Neutrophil (primary cell): Measurements from ENCODE around the gene TEX29.

Experiments
- H3K27ac ChIP-seq: fragments of 200-600 bp; sonication (generic); 2 replicates; pipeline ENCODE4 v1.5.1; 2016; ENCODE audit warnings: mild to moderate bottlenecking, moderate library complexity
- H3K27me3 ChIP-seq: fragments of 200-600 bp; sonication (generic); 2 replicates; pipeline ENCODE4 v1.6.0; 2016; ENCODE audit warnings: mild to moderate bottlenecking
- H3K36me3 ChIP-seq: fragments of 200-600 bp; sonication (generic); 2 replicates; pipeline ENCODE4 v1.5.1; 2017
- H3K4me1 ChIP-seq, 2 experiments: fragments of 200-600 bp in 1 of 2; sonication (generic) in 1 of 2; 1 replicate in 1 of 2; 2 replicates in 1 of 2; pipeline versions ENCODE4 v1.5.1 to v1.6.1; 2013 to 2016; ENCODE audit warnings: low read depth in 1 of 2, low read length in 1 of 2, mild to moderate bottlenecking in 1 of 2, moderate library complexity in 1 of 2; ENCODE audit not compliant: control insufficient read depth in 1 of 2, insufficient read depth in 1 of 2
- H3K4me3 ChIP-seq, 2 experiments: fragments of 200-600 bp in 1 of 2; sonication (generic) in 1 of 2; 1 replicate in 1 of 2; 2 replicates in 1 of 2; pipeline ENCODE4 v1.5.1; 2013 to 2016; ENCODE audit warnings: low read depth in 1 of 2, low read length in 1 of 2, mild to moderate bottlenecking in 1 of 2, moderate library complexity in 1 of 2
- H3K9me3 ChIP-seq: fragments of 200-600 bp; sonication (generic); 2 replicates; pipeline ENCODE4 v1.5.1; 2016
- CTCF ChIP-seq: fragments of 200-600 bp; sonication (generic); IDR thresholded peaks from 2 replicates; pipeline ENCODE4 v1.5.1; 2016; ENCODE audit warnings: antibody characterized with exemption

TEX29 gene

GRCh38 chr13:111292710-111293485 lies 27.5 kb upstream of the TEX29 start:
- no peak overlapping the region for H3K27ac ChIP-seq
- no peaks in the 10 kb centered on the region for H3K4me1 ChIP-seq
- no peaks in the 10 kb centered on the region for H3K27me3 ChIP-seq
- no peak for TF ChIP-seq CTCF
- peaks cover 97% of the 10 kb centered on the region for H3K36me3 ChIP-seq
- H3K4me3 ChIP-seq = no peak overlapping the region
- H3K9me3 ChIP-seq = no peaks in the 10 kb centered on the region

GRCh38 chr13:111295886-111296285 lies 24.6 kb upstream of the TEX29 start:
- H3K4me3 ChIP-seq = no peak overlapping the region
- no peaks in the 10 kb centered on the region for H3K9me3 ChIP-seq
- peaks cover 87% of the 10 kb centered on the region for H3K36me3 ChIP-seq
- H3K27ac ChIP-seq = no peak overlapping the region
- no peaks in the 10 kb centered on the region for H3K27me3 ChIP-seq
- no peak for TF ChIP-seq CTCF
- no peaks in the 10 kb centered on the region for H3K4me1 ChIP-seq

GRCh38 chr13:111296417-111296816 lies 24.0 kb upstream of the TEX29 start:
- no peak overlapping the region for H3K27ac ChIP-seq
- TF ChIP-seq CTCF = no peak
- no peaks in the 10 kb centered on the region for H3K27me3 ChIP-seq
- no peak overlapping the region for H3K4me3 ChIP-seq
- H3K9me3 ChIP-seq = no peaks in the 10 kb centered on the region
- H3K36me3 ChIP-seq = peaks cover 87% of the 10 kb centered on the region
- H3K4me1 ChIP-seq = no peaks in the 10 kb centered on the region

- H3K27me3 ChIP-seq = no peaks in the 10 kb centered on the region
- no peak overlapping the region for H3K27ac ChIP-seq
- no peak overlapping the region for H3K4me3 ChIP-seq
- peaks cover 87% of the 10 kb centered on the region for H3K36me3 ChIP-seq
- no peaks in the 10 kb centered on the region for H3K9me3 ChIP-seq
- no peak for TF ChIP-seq CTCF
- H3K4me1 ChIP-seq = no peaks in the 10 kb centered on the region
Measured at GRCh38 chr13:111298214-111298975, 22.0 kb upstream of the TEX29 start.

GRCh38 chr13:111302045-111302726 lies 18.3 kb upstream of the TEX29 start:
- no peak overlapping the region for H3K27ac ChIP-seq
- no peaks in the 10 kb centered on the region for H3K27me3 ChIP-seq
- no peak overlapping the region for H3K4me3 ChIP-seq
- peaks cover 88% of the 10 kb centered on the region for H3K36me3 ChIP-seq
- H3K9me3 ChIP-seq = no peaks in the 10 kb centered on the region
- H3K4me1 ChIP-seq = no peaks in the 10 kb centered on the region
- no peak for TF ChIP-seq CTCF
